GM19099 (cell line): ENCODE measurements around the gene FMNL2.

ENCODE experiments used
- POLR2A ChIP-seq: IDR thresholded peaks from 3 replicates; pipeline ENCODE4 v1.6.1; 2011; ENCODE audit warnings: low read depth; ENCODE audit not compliant: insufficient read length; ENCODE audit errors: extremely low read depth

Gene FMNL2

DNA sequence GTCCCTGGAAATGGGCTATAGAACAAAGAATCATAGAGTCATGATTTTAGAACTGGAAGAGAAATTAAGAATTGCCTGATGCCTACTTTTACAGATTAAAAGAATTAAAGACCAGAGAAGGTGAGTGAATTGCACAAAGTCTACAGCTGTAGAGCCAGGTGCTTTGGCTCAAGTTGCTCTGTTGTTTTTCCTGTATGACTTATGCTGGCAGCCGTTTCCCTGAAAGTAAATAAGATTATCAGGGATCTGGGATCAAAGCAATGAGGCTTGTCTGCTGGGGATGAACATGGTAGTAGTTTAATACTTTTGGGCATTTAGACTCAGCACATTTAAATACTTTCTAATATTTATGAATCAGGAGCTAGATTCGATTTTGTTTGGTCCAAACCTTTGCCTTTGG, 215.4 kb downstream of the FMNL2 start:
- TF ChIP-seq POLR2A, result no peak

DNA sequence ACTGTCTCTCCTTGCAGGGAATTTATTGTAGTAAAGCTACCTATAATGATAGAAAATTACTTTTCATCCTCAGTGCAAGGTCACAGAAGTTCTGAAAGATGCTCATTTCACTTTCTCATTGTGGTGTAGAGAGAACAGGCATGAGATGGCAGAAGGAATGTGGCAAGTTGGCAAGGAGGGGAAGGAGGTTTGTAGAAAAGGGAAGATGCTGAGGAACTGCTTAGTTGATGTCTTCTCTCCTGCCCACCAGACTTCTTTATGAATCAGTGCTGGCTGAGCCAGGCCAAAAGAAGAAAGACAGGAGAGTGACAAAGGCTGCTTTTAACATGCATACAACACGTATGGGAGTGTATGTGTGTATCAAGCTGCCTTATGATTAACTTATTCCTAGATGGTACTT, 217.9 kb downstream of the FMNL2 start:
- TF ChIP-seq POLR2A, result no peak

DNA sequence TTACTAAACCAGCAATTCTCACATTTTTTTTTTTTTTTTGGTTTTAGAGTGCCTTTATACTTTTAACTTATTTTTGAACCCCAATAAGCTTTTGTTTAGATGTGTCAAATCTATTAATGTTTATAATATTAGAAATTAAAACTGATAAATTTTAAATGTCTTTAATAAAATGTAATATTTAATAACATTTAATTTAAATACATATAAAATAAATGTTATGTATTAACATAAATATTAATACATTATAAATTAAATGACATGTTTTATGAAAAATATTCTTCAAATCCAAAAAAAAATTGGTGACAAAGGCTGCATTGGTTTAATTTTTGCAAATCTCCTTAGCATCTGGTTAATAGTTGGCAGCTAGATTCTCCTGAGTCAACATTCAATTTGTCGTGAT, 218.5 kb downstream of the FMNL2 start:
- no peak for TF ChIP-seq POLR2A

DNA sequence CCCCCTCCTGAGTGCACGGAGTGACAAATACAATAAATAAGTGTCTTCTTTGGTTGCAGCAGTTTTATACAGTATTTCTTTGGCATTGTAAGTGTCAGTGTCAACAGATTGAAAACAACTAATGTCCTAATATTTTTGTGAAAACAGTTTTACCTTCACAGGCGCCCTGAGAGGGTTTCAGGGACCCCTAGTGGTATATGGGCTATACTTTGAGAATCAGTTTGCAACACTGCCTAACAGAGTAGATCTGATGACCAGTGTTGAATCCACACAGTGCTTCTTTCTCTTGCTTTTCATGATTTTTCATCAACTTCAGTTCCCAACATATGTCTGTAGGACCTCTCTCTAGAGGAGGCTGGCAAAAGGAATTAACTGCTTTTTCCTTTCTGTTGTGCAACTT, 220.1 kb downstream of the FMNL2 start:
- no peak for TF ChIP-seq POLR2A

DNA sequence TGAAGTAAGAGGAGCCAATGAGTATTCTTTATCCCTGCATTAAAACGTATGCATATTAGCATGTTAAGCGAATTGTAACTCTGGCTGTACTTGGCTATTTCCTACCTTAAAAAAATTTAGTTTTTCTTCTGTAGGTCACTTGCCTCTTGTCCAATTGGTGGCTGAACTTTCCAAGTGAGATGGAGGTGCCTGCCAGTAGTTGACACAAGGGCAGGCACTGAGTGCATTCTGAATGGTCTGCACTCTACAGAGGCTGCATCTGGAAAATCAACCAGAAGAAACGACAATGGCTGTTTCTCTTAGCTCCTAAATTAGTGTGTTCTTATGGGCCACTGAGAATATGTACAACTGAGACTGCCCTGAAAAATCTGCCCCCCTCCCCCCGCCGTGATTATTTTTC, 221.5 kb downstream of the FMNL2 start:
- TF ChIP-seq POLR2A, result no peak

DNA sequence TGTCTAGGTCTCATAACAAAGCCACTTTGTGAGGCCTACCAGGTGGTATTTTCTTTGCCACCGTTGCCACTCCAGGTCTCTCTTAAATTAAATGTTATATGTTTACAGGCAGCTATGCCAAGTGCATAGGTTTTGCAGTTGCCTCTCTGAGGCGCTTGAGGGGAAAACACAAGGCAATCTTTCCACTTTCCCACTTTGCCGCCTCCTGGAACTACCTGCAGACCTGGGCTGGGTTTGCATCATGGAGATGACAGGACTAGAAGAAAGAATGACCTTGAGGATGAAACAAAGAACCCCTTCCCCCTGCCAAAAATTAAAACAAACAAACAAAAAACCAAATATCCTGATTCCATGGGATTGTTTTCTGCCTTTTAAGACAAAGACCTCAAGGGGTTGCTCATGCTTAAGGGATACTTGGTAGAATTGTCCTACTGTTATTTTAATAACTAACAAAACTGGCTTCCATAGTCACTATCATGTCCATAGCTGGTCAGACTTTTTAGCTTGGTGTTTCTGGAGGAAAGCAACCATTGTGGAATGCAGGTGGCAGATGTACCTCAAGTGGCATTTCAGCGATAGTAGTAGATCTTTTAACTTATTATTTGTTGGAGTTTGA, 222.4 kb downstream of the FMNL2 start:
- TF ChIP-seq POLR2A, result no peak

DNA sequence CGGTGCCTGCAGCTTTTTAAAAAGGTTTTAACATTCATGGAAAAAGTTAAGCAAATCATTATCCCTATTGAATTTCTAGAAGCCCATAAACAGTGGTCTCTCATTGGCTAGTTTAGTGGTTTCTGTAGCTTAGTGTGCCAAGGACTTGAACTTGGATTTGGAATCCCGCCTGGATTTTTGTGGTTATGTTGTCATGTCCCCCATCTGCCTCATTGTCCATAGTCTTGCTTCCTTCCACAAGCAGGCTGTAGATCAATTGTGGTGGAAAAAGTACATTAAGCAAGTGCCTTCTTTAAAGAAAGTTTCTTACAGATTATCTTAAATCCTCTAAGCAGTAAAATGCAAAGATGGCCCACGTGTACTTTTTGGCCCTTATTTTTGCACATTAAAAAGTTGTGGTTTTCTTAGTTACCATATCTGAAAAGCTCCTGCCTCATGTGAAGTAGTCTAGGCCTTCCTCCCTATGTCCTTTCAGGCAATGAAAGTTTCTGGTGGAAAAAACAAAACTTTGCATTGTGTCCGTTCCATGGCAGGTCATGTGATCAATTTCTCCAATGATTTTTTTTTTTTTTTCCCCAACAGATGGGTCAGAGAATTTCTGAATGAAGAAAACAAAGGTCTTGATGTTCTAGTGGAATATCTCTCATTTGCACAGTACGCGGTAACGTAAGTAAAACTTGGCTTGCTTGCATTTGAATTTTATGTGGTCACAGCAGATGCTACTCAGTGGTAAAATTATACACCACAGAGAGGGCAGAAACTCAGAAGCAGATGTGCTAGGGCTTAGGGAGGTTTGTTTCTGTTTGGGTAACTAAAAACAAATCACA, 223.4 kb downstream of the FMNL2 start:
- TF ChIP-seq POLR2A, result no peak

DNA sequence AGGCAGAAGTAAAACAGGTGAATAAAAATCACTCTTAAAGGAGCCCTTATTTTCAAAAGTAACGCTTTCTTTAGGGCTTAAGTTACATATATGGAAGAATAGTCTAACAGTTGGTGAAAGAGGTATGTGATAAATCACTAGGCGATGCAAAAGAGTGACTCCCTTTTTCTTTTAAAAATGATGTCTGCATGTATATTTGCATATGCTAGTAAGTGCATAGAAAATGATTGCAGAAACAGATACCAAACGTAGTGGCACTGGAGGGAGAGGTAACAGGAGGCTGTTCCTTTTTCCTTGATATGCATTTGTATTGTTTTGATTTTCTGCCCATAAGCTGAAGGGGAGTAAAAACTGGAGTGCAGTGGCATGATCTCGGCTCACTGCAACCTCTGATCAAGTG, 224.0 kb downstream of the FMNL2 start:
- TF ChIP-seq POLR2A, result no peak

DNA sequence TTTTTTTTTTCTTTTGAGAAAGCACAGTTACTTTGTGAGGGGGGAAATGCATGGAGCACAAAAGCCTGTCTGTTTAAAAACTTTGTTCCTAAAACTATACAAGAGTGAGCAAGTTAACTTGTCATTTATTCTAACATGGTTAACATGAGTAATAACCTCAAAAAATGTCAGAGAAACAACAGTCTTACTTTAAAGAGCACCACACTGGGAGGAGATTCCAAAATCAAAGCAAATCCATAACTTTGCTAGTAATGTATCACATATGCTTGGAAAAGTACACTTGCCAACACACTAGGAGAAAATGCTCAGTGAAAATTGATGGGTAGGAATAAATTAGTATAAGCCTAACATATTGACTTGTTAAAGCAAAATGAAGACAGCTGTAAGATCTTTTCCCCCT, 225.2 kb downstream of the FMNL2 start:
- no peak for TF ChIP-seq POLR2A

DNA sequence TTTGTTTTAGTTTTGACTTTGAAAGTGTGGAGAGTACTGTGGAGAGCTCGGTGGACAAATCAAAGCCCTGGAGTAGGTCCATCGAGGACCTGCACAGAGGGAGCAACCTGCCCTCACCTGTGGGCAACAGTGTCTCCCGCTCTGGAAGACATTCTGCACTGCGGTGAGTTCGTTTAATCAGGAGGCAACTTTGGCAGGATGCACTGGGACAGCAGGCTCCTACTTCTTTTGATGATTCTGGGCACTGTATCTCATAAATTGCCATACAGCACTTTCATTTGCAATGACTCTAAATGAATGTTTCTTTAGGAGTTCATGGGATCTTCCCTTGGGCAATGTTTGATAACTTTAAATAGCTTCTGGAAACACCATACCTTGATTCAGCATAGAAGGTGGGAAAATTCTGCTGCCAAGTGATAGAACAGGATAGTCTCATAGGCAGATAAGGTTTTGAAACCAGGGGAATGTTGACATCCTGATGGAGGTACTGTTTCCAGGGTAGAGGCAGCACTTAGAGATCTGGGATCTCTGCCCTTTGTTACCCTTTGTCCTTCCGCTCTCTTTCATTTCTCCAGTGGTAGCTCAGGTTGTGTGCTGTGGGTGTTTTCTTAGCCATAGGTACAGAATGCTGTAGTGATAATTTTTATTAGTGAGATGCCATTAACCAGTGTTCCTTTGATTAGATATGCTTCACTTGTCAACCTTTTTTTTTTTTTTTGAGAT, 226.1 kb downstream of the FMNL2 start:
- TF ChIP-seq POLR2A, result no peak

DNA sequence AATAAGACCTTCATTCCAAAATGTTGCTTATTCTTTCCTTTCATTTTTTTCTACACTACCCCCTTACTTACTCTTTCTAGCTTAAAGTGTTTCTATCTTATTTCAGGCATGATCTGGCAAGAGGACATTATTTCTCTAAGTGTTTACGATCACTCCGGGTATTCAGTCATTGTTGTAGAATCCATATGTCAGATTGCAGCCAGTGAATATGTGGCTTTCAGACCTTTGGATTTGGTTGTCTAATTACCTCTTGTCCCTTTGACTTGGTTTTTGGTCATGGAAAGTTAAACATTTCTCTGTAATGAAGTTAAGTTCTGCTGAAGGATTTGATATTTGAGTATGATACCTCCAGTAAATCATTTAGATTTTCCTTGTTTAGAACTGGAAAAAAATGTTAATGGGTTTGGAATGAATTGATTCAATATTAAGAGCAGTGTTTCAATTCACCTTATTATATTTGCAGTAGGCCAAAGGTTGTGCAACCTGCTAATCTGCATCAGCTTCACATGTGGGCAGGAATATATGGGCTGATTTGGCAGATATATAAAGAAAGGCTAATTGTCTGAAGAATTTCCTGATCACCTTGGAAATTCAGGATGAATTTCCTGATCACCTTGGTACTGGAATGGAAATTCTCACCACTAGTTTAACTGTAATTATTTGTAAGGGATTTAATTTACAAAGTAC, 227.4 kb downstream of the FMNL2 start:
- no peak for TF ChIP-seq POLR2A

DNA sequence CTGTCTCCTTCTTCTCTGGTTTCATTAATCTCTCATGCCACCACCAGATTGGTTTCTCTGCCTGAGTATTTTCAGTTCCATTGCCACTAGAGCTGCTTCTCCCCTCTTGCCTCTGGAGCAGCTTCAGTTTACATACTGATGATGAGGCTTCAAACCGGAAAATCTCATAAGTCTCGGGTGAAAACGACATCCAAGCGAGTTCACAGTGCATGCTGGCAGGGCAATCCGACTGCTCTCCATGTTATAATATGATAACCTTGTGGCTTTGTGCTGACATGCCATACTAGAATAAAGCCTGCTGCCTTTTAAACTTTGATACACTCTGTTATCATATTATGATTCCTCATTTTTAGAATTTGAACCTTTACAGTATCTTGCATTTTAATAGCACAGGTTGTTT, 228.8 kb downstream of the FMNL2 start:
- no peak for TF ChIP-seq POLR2A

DNA sequence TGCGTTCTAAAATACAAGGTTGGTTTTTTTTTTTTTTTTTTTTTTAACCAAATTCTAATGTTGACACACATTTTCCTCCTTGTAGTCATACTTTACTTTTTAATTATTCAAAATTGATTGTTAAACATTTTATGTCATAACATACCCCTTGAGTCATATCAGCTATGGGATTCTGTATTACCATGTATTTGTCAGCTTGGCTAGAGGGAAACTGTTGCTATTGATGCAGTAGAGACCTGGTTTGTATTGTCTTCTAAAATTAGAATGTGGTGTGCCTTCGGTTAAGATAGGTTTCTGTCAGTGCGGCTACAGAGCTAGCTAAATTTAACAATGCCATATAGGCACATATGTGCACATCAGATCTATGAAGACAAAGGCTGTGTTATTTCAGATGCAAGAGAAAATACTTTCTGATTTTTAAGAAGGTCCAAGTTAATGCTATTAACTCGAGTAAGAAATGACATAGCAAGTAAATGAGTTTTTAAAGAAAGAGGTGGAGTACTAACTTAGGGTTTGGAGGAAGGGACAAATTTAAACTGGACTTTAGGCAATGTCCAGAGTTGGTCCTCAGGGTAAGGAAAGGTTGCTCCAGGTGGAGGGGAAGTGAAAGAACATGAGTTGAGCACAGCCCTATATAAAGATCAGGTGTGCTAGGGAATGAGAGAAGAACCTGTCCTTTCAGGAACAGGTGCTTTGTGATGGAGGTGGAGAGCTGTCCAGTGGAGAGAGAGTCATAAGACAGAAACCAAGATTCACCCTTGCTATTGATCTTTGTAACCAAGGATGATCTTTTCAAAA, 230.0 kb downstream of the FMNL2 start:
- TF ChIP-seq POLR2A, result no peak

DNA sequence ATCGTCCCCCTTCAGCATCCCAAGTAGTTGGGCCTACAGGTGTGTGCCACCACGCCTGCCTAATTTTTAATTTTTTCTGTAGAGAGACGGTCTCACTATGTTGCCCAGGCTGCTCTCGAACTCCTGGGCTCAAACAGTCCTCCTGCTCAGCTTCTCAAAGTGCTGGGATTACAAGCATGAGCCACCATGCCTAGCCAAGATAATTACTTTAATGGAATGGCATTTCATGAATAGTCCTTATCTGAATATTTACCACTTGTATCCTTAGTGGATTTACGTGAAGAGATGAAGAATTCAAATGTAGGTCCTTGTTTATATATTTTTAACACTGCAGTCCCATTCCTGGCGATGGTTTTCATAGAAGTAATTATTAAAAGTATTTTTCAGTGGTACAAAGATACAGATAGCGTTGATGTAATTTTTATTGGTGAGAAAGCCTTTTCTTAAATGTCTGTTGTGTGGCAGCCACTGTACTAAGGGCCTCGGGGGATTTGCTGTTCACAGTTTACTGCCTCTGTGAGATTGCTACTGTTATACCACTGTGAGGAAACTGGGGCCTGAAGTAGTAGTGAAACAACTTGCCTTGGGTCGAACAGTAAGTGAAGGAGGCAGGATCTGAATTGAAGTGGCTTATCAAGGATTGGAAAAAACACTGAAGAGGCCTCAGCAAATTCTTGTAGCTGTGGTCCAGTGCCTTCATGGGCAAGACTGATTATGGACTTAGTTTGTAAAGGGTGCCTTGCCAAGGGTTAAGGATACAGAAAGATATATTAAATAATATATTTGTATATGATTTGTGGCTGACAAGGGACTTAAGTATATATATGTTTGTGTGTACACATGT, 231.1 kb downstream of the FMNL2 start:
- no peak for TF ChIP-seq POLR2A

DNA sequence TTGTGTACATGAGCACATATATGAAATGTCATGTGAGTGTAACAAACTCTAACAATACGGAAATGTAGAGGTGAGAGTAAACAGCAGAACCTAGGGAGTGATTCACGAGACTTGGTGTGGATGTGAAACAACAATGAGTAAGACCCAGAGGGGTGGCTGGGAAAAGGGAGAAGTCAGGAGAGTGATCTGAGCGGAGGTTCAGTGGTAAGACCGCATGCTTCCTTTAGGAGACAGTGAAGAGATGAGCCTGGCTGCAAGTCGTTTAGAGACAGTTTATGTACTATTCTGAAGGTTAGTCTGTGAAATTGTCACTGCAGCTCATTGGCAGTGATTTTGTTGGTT, 231.7 kb downstream of the FMNL2 start:
- TF ChIP-seq POLR2A, result no peak

DNA sequence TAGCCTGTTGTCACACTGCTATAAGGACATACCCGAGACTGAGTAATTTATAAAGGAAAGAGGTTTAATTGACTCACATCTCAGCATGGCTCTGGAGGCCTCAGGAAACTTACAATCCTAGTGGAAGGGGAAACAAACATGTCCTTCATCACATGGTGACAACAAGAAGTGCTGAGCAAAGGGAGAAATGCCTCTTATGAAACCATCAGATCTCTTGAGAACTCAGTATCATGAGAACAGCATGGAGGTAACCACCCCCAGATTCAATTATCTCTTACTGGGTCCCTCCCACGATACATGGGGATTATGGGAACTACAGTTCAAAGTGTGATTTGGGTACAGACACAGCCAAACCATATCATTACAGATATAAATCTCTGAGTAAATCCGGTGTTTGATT, 233.6 kb downstream of the FMNL2 start:
- no peak for TF ChIP-seq POLR2A
